Panc1 (cell line): ENCODE measurements around the gene CEP170B. TPM values are rescaled to one million over a fixed set of nuclear protein-coding genes. Genes with fewer than 3 reads are reported as not detected.

ENCODE experiments used
- ATAC-seq: fragments of 200-7000 bp; cut with Tn5 transposase; 2 replicates; pipeline ENCODE4 v1.9.1; 2020; ENCODE audit warnings: mild to moderate bottlenecking, moderate library complexity
- BruUV-seq: library from RNA; stranded (reverse); fragments of 400-500 nt; replicated peaks from 2 replicates; lab custom pipeline; 2021; lab: Mats Ljungman, UMichigan
- CTCF ChIA-PET: fragments of 300-600 bp; sonication (Branson Sonifier 250); formaldehyde crosslinking; loops from one replicate; lab custom pipeline; 2022; ENCODE audit warnings: antibody characterized with exemption; lab: Charles Lee
- POLR2A ChIA-PET: fragments of 300-600 bp; sonication (Branson Sonifier 250); formaldehyde crosslinking; loops from one replicate; lab custom pipeline; 2022; ENCODE audit warnings: antibody characterized with exemption; lab: Charles Lee
- DNase-seq: peaks from one replicate; pipeline ENCODE4 v3.0.0-alpha.2; 2010; ENCODE audit warnings: low read depth, low spot score
- H3K27ac ChIP-seq: 2 replicates; pipeline ENCODE4 v1.5.1; 2011; ENCODE audit warnings: mild to moderate bottlenecking, low read length, inconsistent platforms
- H3K27me3 ChIP-seq: fragments of 200-500 bp; sonication (Bioruptor generic); 2 replicates; pipeline ENCODE4 v1.6.0; 2014; ENCODE audit warnings: low read length, inconsistent platforms; ENCODE audit not compliant: control insufficient read depth, insufficient read depth
- H3K36me3 ChIP-seq: fragments of 200-500 bp; sonication (Bioruptor generic); 2 replicates; pipeline ENCODE4 v1.5.1; 2014; ENCODE audit warnings: inconsistent platforms, mild to moderate bottlenecking, low read length, moderate library complexity; ENCODE audit not compliant: control insufficient read depth, insufficient read depth
- H3K4me1 ChIP-seq: 2 replicates; pipeline ENCODE4 v1.5.1; 2011; ENCODE audit warnings: inconsistent platforms, mild to moderate bottlenecking, low read length, moderate library complexity; ENCODE audit not compliant: control insufficient read depth, insufficient read depth
- H3K4me3 ChIP-seq, 2 experiments: 2 replicates each; pipeline ENCODE4 v1.5.1; 2011 to 2012; ENCODE audit warnings: low read depth in 2 of 2, low read length in 2 of 2, mild to moderate bottlenecking in 2 of 2, inconsistent platforms in 1 of 2, moderate library complexity in 1 of 2
- H3K9me3 ChIP-seq: fragments of 200-500 bp; sonication (Bioruptor generic); 2 replicates; pipeline ENCODE4 v1.5.1; 2014; ENCODE audit warnings: low read depth, mild to moderate bottlenecking, inconsistent platforms, low read length, moderate library complexity; ENCODE audit not compliant: control insufficient read depth, insufficient read depth
- CTCF ChIP-seq: fragments of 450-650 bp; IDR thresholded peaks from 2 replicates; pipeline ENCODE4 v1.5.1; 2017; ENCODE audit warnings: mild to moderate bottlenecking
- POLR2AphosphoS5 ChIP-seq: IDR thresholded peaks from 2 replicates; pipeline ENCODE4 v1.6.1; 2012; ENCODE audit warnings: mild to moderate bottlenecking, low read depth, low read length, moderate library complexity
- REST ChIP-seq, 2 experiments: IDR thresholded peaks; 2 replicates each; pipeline ENCODE4 v1.6.1; 2011 to 2012; ENCODE audit warnings: low read depth in 2 of 2, control low read depth in 1 of 2, low read length in 1 of 2, mild to moderate bottlenecking in 1 of 2, moderate library complexity in 1 of 2; ENCODE audit not compliant: insufficient read depth in 1 of 2
- SIN3A ChIP-seq: IDR thresholded peaks from 2 replicates; pipeline ENCODE4 v1.6.1; 2012; ENCODE audit warnings: low read depth, mild to moderate bottlenecking, low read length, moderate library complexity, borderline replicate concordance; ENCODE audit not compliant: insufficient read depth
- TCF7L2 ChIP-seq: IDR thresholded peaks from 2 replicates; pipeline ENCODE4 v1.6.1; 2011; ENCODE audit warnings: mild to moderate bottlenecking, low read depth, low read length, inconsistent platforms
- in situ Hi-C: cut with HindIII; loops from 2 replicates; pipeline ENCODE4 v1.10.0; 2016; ENCODE audit warnings: low sequenced_read_pairs, low pct_unique_long_range_greater_than_20kb
- intact Hi-C: fragments of 100-400 bp; cut with micrococcal nuclease; formaldehyde crosslinking; loops from one replicate; pipeline ENCODE4 v1.10.0; 2022; ENCODE audit not compliant: unreplicated experiment
- total RNA-seq: library from RNA; stranded (reverse); gene quantifications from one replicate; pipeline ENCODE4 v1.2.1, GENCODE V29; 2021; ENCODE audit not compliant: unreplicated experiment

CEP170B gene
- total RNA-seq, 1 experiment from 2014 or later, result 17.8 TPM

- no peaks in the 10 kb centered on the region for H3K9me3 ChIP-seq
Observed at GRCh38 chr14:104863923-104864266, 1.2 kb upstream of the CEP170B start.

More at GRCh38 chr14:104863923-104864266, 1.2 kb upstream of the CEP170B start:
- intact Hi-C loops (no loop called here), in situ Hi-C loops (no loop called here)
- BruUV-seq, result no TSS peak
- POLR2A ChIA-PET, result no interaction called here
- no peak for DNase-seq
- no peak for TF ChIP-seq SIN3A
- no peak for TF ChIP-seq POLR2AphosphoS5
- no peak for TF ChIP-seq REST (IDR thresholded peaks at IDR 0.05; ENCODE audit: insufficient read depth in 1 of 2, low read depth in 2 of 2, low read length in 1 of 2)
- TF ChIP-seq TCF7L2, result no peak
- no peak for TF ChIP-seq CTCF
- Histone ChIP-seq H3K27me3 (no peaks in the 10 kb centered on the region), H3K4me1 (peaks cover 6% of the 10 kb centered on the region; the same call in 1 of the 2 replicates), H3K36me3 (peaks cover 2% of the 10 kb centered on the region; the same call in 1 of the 2 replicates), H3K27ac (no peak overlapping the region), H3K4me3 (peak overlapping the region; percentile 59 to 70)
- CTCF ChIA-PET, result interaction anchor here (1.0 kb wide), 1 partner anchor 38 kb away, joined by 4 read pairs; no protein-coding TSS in a partner anchor
- no peak for ATAC-seq
